CD8-positive, alpha-beta memory T cell (primary cell): Measurements from ENCODE around the gene C19orf53. TPM values are rescaled to one million over a fixed set of nuclear protein-coding genes. Genes with fewer than 3 reads are reported as not detected.
"Not testable (repeated sequence)": the region's sequence is repeated elsewhere in the genome, so short reads cannot be mapped to it uniquely, and the experiment has no call there.

Source experiments
- CTCF ChIA-PET: fragments of 350-600 bp; sonication (Branson Sonifier 250); formaldehyde crosslinking; loops from one replicate; lab custom pipeline; 2021; ENCODE audit warnings: antibody characterized with exemption; lab: Charles Lee
- POLR2A ChIA-PET: fragments of 350-600 bp; sonication (Branson Sonifier 250); formaldehyde crosslinking; loops from one replicate; lab custom pipeline; 2021; ENCODE audit warnings: antibody characterized with exemption; lab: Charles Lee
- DNase-seq, 5 donors: peaks; one replicate each; pipeline versions ENCODE4 v3.0.0 to v3.0.0-alpha.2; 2020 to 2022; ENCODE audit warnings: mixed read lengths in 1 of 5
- H3K27ac ChIP-seq: one replicate; pipeline ENCODE4 v1.7.0; 2013; ENCODE audit warnings: low read depth, mild to moderate bottlenecking, low read length, moderate library complexity
- H3K27me3 ChIP-seq: 2 replicates; pipeline ENCODE4 v1.7.0; 2013; ENCODE audit warnings: low read length, mild to moderate bottlenecking; ENCODE audit not compliant: insufficient read depth, poor library complexity, severe bottlenecking
- H3K36me3 ChIP-seq: 2 replicates; pipeline ENCODE4 v1.7.0; 2013; ENCODE audit warnings: mild to moderate bottlenecking, low read length, moderate library complexity; ENCODE audit not compliant: insufficient read depth
- H3K4me1 ChIP-seq: 2 replicates; pipeline ENCODE4 v1.7.0; 2013; ENCODE audit warnings: mild to moderate bottlenecking, low read length, moderate library complexity; ENCODE audit not compliant: insufficient read depth
- H3K4me3 ChIP-seq: 2 replicates; pipeline ENCODE4 v1.7.0; 2013; ENCODE audit warnings: mild to moderate bottlenecking, low read length
- H3K9me3 ChIP-seq: 2 replicates; pipeline ENCODE4 v1.7.0; 2013; ENCODE audit warnings: mild to moderate bottlenecking, low read length
- H3K27ac Mint-ChIP-seq, 8 donors: one replicate each; pipeline ENCODE4 v1.8.0; 2020 to 2021; ENCODE audit warnings: mixed read lengths in 8 of 8, mild to moderate bottlenecking in 6 of 8, inconsistent platforms in 3 of 8, moderate library complexity in 3 of 8
- H3K27me3 Mint-ChIP-seq, 2 donors: one replicate each; pipeline ENCODE4 v1.8.0; 2020 to 2021; ENCODE audit warnings: mixed read lengths in 2 of 2, mild to moderate bottlenecking in 1 of 2, moderate library complexity in 1 of 2
- H3K36me3 Mint-ChIP-seq, 3 donors: one replicate each; pipeline ENCODE4 v1.8.0; 2020 to 2021; ENCODE audit warnings: mixed read lengths in 3 of 3, inconsistent platforms in 1 of 3, mild to moderate bottlenecking in 1 of 3
- H3K4me1 Mint-ChIP-seq, 3 donors: one replicate each; pipeline ENCODE4 v1.8.0; 2020 to 2021; ENCODE audit warnings: mixed read lengths in 3 of 3, inconsistent platforms in 1 of 3, mild to moderate bottlenecking in 1 of 3
- H3K4me3 Mint-ChIP-seq, 7 donors: one replicate each; pipeline ENCODE4 v1.8.0; 2020 to 2021; ENCODE audit warnings: mixed read lengths in 7 of 7, mild to moderate bottlenecking in 6 of 7, moderate library complexity in 4 of 7, inconsistent platforms in 2 of 7
- H3K9me3 Mint-ChIP-seq, 5 donors: one replicate each; pipeline ENCODE4 v1.8.0; 2020 to 2022; ENCODE audit warnings: mixed read lengths in 5 of 5, mild to moderate bottlenecking in 3 of 5, moderate library complexity in 2 of 5, inconsistent platforms in 1 of 5
- polyA plus RNA-seq: library from polyadenylated mRNA; unstranded; fragments of 300-500 nt; fragmentation: Illumina TruSeq; gene quantifications from one replicate; pipeline ENCODE4 v1.2.3, GENCODE V29; 2021
- total RNA-seq, 2 experiments: library from RNA; stranded (reverse); gene quantifications; one replicate each; pipeline ENCODE4 v1.2.3, GENCODE V29; 2021

Gene C19orf53
- total and polyA plus RNA-seq, 3 experiments from 2014 or later = 131 to 239 (median 163) TPM

GRCh38 chr19:13793317-13793716 lies 19.1 kb downstream of the C19orf53 start:
- H3K27ac Mint-ChIP-seq = peak overlapping the region in 2 of 8 donors; percentile 37 to 96
- H3K4me3 Mint-ChIP-seq = peak overlapping the region in 2 of 7 donors; percentile 93 to 98
- H3K36me3 ChIP-seq, H3K27ac ChIP-seq, H3K27me3 ChIP-seq, H3K36me3 Mint-ChIP-seq, H3K27me3 Mint-ChIP-seq, H3K4me3 ChIP-seq, DNase-seq, H3K9me3 Mint-ChIP-seq, H3K9me3 ChIP-seq: not testable (repeated sequence)
- ChIA-PET CTCF (interaction anchor here (2.4 to 3.7 kb wide), 3 partner anchors 19 to 69 kb away, joined by 7 to 41 read pairs (median 9); partner anchors contain the start of gene C19orf53), POLR2A (interaction anchor here (0.7 to 1.9 kb wide), 2 partner anchors 19 to 725 kb away, joined by 5 to 6 read pairs; partner anchors contain the start of genes C19orf53 and DNAJB1)
- H3K4me1 ChIP-seq = peaks cover 37% of the 10 kb centered on the region
- H3K4me1 Mint-ChIP-seq = peaks cover 38 to 59% (median 42%) of the 10 kb centered on the region in 3 donors

- Mint-ChIP-seq H3K9me3 (no peaks in the 10 kb centered on the region), H3K27ac (peak overlapping the region; percentile 94 to 97 (median 95)), H3K36me3 (peaks cover 0 to 4% (median 0%) of the 10 kb centered on the region in 3 donors), H3K4me3 (peak overlapping the region; percentile 93 to 98 (median 96)), H3K27me3 (peaks cover 0 to 2% of the 10 kb centered on the region in 2 donors), H3K4me1 (peaks cover 30 to 49% (median 33%) of the 10 kb centered on the region in 3 donors)
- no peaks in the 10 kb centered on the region for H3K27me3 ChIP-seq
- H3K9me3 ChIP-seq = no peaks in the 10 kb centered on the region
- H3K27ac ChIP-seq = peak overlapping the region; percentile 73
- peak overlapping the region; percentile 62 for H3K4me3 ChIP-seq
- no peak for DNase-seq
- peaks cover 27% of the 10 kb centered on the region for H3K4me1 ChIP-seq
- ChIA-PET POLR2A (interaction anchor here (1.9 to 2.1 kb wide), 2 partner anchors 20 to 30 kb away, joined by 6 read pairs; partner anchors contain the start of genes C19orf53 and MRI1), CTCF (interaction anchor here (0.7 to 3.7 kb wide), 6 partner anchors 8 to 68 kb away, joined by 3 to 41 read pairs (median 6); partner anchors contain the start of gene C19orf53)
- H3K36me3 ChIP-seq = no peaks in the 10 kb centered on the region
Measured at GRCh38 chr19:13794398-13794756, 20.1 kb downstream of the C19orf53 start.

- H3K36me3 ChIP-seq = no peaks in the 10 kb centered on the region
- H3K27me3 Mint-ChIP-seq = peaks cover 0 to 2% of the 10 kb centered on the region in 2 donors
- peak within 1 kb of the TSS; percentile 73 for H3K27ac ChIP-seq
- peaks cover 28 to 46% (median 31%) of the 10 kb centered on the region in 3 donors for H3K4me1 Mint-ChIP-seq
- no peaks in the 10 kb centered on the region for H3K27me3 ChIP-seq
- CTCF ChIA-PET = interaction anchor here (0.7 to 3.7 kb wide), 9 partner anchors 8 to 68 kb away, joined by 3 to 41 read pairs (median 4); partner anchors contain the start of gene C19orf53
- no peaks in the 10 kb centered on the region for H3K9me3 Mint-ChIP-seq
- POLR2A ChIA-PET = interaction anchor here (0.6 to 2.1 kb wide), 10 partner anchors 9 to 681 kb away, joined by 3 to 7 read pairs (median 4); partner anchors contain the start of genes C19orf53 and MRI1
- H3K4me1 ChIP-seq = peaks cover 23% of the 10 kb centered on the region
- H3K36me3 Mint-ChIP-seq = peaks cover 0 to 4% (median 0%) of the 10 kb centered on the region in 3 donors
- peak within 1 kb of the TSS; percentile 94 to 97 (median 95) for H3K27ac Mint-ChIP-seq
- H3K4me3 ChIP-seq = peak within 1 kb of the TSS; percentile 62
- H3K4me3 Mint-ChIP-seq = peak within 1 kb of the TSS; percentile 93 to 98 (median 96)
- peak; percentile 86 to 95 (median 88) for DNase-seq
- H3K9me3 ChIP-seq = no peaks in the 10 kb centered on the region
Measured at GRCh38 chr19:13794757-13795589, 20.7 kb downstream of the C19orf53 start, which contains the start of gene ZSWIM4. ZSWIM4 (plus strand) TSS chr19:13795443; CDS start chr19:13795649, 206 bp downstream.

GRCh38 chr19:13795595-13796300 lies 21.5 kb downstream of the C19orf53 start:
- ChIA-PET POLR2A (interaction anchor here (0.7 to 2.1 kb wide), 8 partner anchors 10 to 335 kb away, joined by 3 to 6 read pairs (median 4); partner anchors contain the start of genes C19orf53 and MRI1), CTCF (interaction anchor here (1.1 to 3.7 kb wide), 6 partner anchors 10 to 67 kb away, joined by 3 to 41 read pairs (median 6); partner anchors contain the start of gene C19orf53)
- H3K9me3 Mint-ChIP-seq = no peaks in the 10 kb centered on the region
- H3K4me3 ChIP-seq = peak overlapping the region; percentile 62
- peak overlapping the region; percentile 73 for H3K27ac ChIP-seq
- peak overlapping the region in 7 of 8 donors; percentile 18 to 96 (median 73) for H3K27ac Mint-ChIP-seq
- H3K4me1 ChIP-seq = peaks cover 19% of the 10 kb centered on the region
- no peak for DNase-seq
- H3K4me1 Mint-ChIP-seq = peaks cover 22 to 38% (median 24%) of the 10 kb centered on the region in 3 donors
- no peaks in the 10 kb centered on the region for H3K36me3 ChIP-seq
- H3K27me3 ChIP-seq = no peaks in the 10 kb centered on the region
- peak overlapping the region; percentile 57 to 98 (median 92) for H3K4me3 Mint-ChIP-seq
- H3K9me3 ChIP-seq = no peaks in the 10 kb centered on the region
- peaks cover 0 to 4% (median 0%) of the 10 kb centered on the region in 3 donors for H3K36me3 Mint-ChIP-seq
- H3K27me3 Mint-ChIP-seq = no peaks in the 10 kb centered on the region

GRCh38 chr19:13796301-13797057 lies 22.2 kb downstream of the C19orf53 start:
- H3K9me3 ChIP-seq = no peaks in the 10 kb centered on the region
- H3K27ac ChIP-seq = no peak overlapping the region
- H3K4me3 Mint-ChIP-seq = peak overlapping the region; percentile 57 to 92 (median 84)
- DNase-seq = no peak
- no peaks in the 10 kb centered on the region for H3K9me3 Mint-ChIP-seq
- POLR2A ChIA-PET = interaction anchor here (0.7 to 2.1 kb wide), 4 partner anchors 21 to 334 kb away, joined by 3 to 6 read pairs (median 4); partner anchors contain the start of gene MRI1
- peak overlapping the region in 7 of 8 donors; percentile 8 to 96 (median 72) for H3K27ac Mint-ChIP-seq
- CTCF ChIA-PET = interaction anchor here (0.7 to 3.7 kb wide), 8 partner anchors 9 to 340 kb away, joined by 3 to 41 read pairs (median 6); partner anchors contain the start of gene ASF1B
- peaks cover 24 to 38% (median 24%) of the 10 kb centered on the region in 3 donors for H3K4me1 Mint-ChIP-seq
- no peaks in the 10 kb centered on the region for H3K27me3 Mint-ChIP-seq
- no peaks in the 10 kb centered on the region for H3K27me3 ChIP-seq
- no peaks in the 10 kb centered on the region for H3K36me3 ChIP-seq
- no peak overlapping the region for H3K4me3 ChIP-seq
- peaks cover 0 to 6% (median 0%) of the 10 kb centered on the region in 3 donors for H3K36me3 Mint-ChIP-seq
- H3K4me1 ChIP-seq = peaks cover 19% of the 10 kb centered on the region

- Histone ChIP-seq H3K9me3 (no peaks in the 10 kb centered on the region), H3K4me1 (peaks cover 19% of the 10 kb centered on the region), H3K27ac (no peak overlapping the region), H3K4me3 (no peak overlapping the region), H3K36me3 (no peaks in the 10 kb centered on the region), H3K27me3 (no peaks in the 10 kb centered on the region)
- ChIA-PET CTCF (interaction anchor here (0.7 to 2.1 kb wide), 5 partner anchors 9 to 340 kb away, joined by 3 to 11 read pairs (median 4); partner anchors contain the start of gene ASF1B), POLR2A (interaction anchor here (1.3 to 1.4 kb wide), 2 partner anchors 22 to 49 kb away, joined by 3 read pairs; no protein-coding TSS in a partner anchor)
- H3K9me3 Mint-ChIP-seq = no peaks in the 10 kb centered on the region
- peak overlapping the region in 4 of 8 donors; percentile 63 to 96 (median 82) for H3K27ac Mint-ChIP-seq
- no peaks in the 10 kb centered on the region for H3K27me3 Mint-ChIP-seq
- DNase-seq = no peak
- H3K4me3 Mint-ChIP-seq = peak overlapping the region in 5 of 7 donors; percentile 27 to 85 (median 80)
- H3K36me3 Mint-ChIP-seq = peaks cover 0 to 6% (median 0%) of the 10 kb centered on the region in 3 donors
- H3K4me1 Mint-ChIP-seq = peaks cover 24 to 38% (median 24%) of the 10 kb centered on the region in 3 donors
Measured at GRCh38 chr19:13797058-13797440, 22.8 kb downstream of the C19orf53 start.
